CD14-positive monocyte (primary cell): ENCODE data around the gene OR51B2. TPM values are rescaled to one million over a fixed set of nuclear protein-coding genes. Genes with fewer than 3 reads are reported as not detected.

Experiments
- DNase-seq, 3 donors: peaks; one replicate each; pipeline ENCODE4 v3.0.0-alpha.2; 2011 to 2022
- H2AFZ ChIP-seq: 2 replicates; pipeline ENCODE4 v1.6.0; 2012; ENCODE audit warnings: mild to moderate bottlenecking, low read depth, low read length, inconsistent platforms; ENCODE audit not compliant: insufficient read depth, poor library complexity, severe bottlenecking
- H3K27ac ChIP-seq, 2 donors: 1 replicate in 1 of 2; 2 replicates in 1 of 2; pipeline ENCODE4 v1.5.1; 2012 to 2013; ENCODE audit warnings: low read length in 2 of 2, control low read depth in 1 of 2, inconsistent platforms in 1 of 2, low read depth in 1 of 2, mild to moderate bottlenecking in 1 of 2
- H3K27me3 ChIP-seq, 2 donors: one replicate each; pipeline versions ENCODE4 v1.6.0 to v1.6.1; 2011 to 2013; ENCODE audit warnings: low read length in 2 of 2; ENCODE audit not compliant: control insufficient read depth in 2 of 2, insufficient read depth in 2 of 2
- H3K36me3 ChIP-seq, 2 donors: replicated peaks in 1 of 2; 1 replicate in 1 of 2; 2 replicates in 1 of 2; pipeline versions ENCODE4 v1.5.1 to v1.6.1; 2012 to 2013; ENCODE audit warnings: low read length in 2 of 2, control low read depth in 1 of 2, inconsistent platforms in 1 of 2, mild to moderate bottlenecking in 1 of 2; ENCODE audit not compliant: insufficient read depth in 2 of 2, control insufficient read depth in 1 of 2
- H3K4me1 ChIP-seq, 2 donors: 1 replicate in 1 of 2; 2 replicates in 1 of 2; pipeline versions ENCODE4 v1.5.1 to v1.6.1; 2012 to 2013; ENCODE audit warnings: low read length in 2 of 2, control low read depth in 1 of 2, inconsistent platforms in 1 of 2, mild to moderate bottlenecking in 1 of 2, moderate library complexity in 1 of 2; ENCODE audit not compliant: insufficient read depth in 2 of 2, control insufficient read depth in 1 of 2
- H3K4me2 ChIP-seq: replicated peaks from 2 replicates; pipeline ENCODE3; 2012; ENCODE audit warnings: low read length, moderate library complexity, mild to moderate bottlenecking; ENCODE audit not compliant: poor library complexity, severe bottlenecking; ENCODE audit errors: extremely low read depth
- H3K4me3 ChIP-seq, 3 experiments: fragments of 200-600 bp in 1 of 3; sonication (generic) in 1 of 3; replicated peaks in 1 of 3; 1 replicate in 2 of 3; 2 replicates in 1 of 3; pipeline ENCODE4 v1.5.1; 2011 to 2013; ENCODE audit warnings: low read length in 3 of 3, mild to moderate bottlenecking in 3 of 3, control low read depth in 2 of 3, low read depth in 2 of 3, inconsistent platforms in 1 of 3, moderate library complexity in 1 of 3
- H3K79me2 ChIP-seq: 2 replicates; pipeline ENCODE4 v1.6.0; 2012; ENCODE audit warnings: mild to moderate bottlenecking, control low read depth, inconsistent platforms, low read length, moderate library complexity; ENCODE audit not compliant: insufficient read depth
- H3K9ac ChIP-seq: 2 replicates; pipeline ENCODE4 v1.6.0; 2017; ENCODE audit warnings: low read length, mild to moderate bottlenecking; ENCODE audit not compliant: insufficient read depth, poor library complexity, severe bottlenecking
- H3K9me3 ChIP-seq, 2 donors: replicated peaks in 1 of 2; 1 replicate in 1 of 2; 2 replicates in 1 of 2; pipeline versions ENCODE4 v1.5.1 to v1.6.1; 2012 to 2013; ENCODE audit warnings: low read length in 2 of 2, control low read depth in 1 of 2; ENCODE audit not compliant: control insufficient read depth in 1 of 2, insufficient read depth in 1 of 2
- H4K20me1 ChIP-seq: 2 replicates; pipeline ENCODE4 v1.6.0; 2012; ENCODE audit warnings: mild to moderate bottlenecking, low read length, control low read depth, moderate library complexity; ENCODE audit not compliant: insufficient read depth
- H3K27ac Mint-ChIP-seq, 7 donors: one replicate each; pipeline ENCODE4 v1.8.0; 2020; ENCODE audit warnings: mild to moderate bottlenecking in 7 of 7, mixed read lengths in 7 of 7, moderate library complexity in 6 of 7, inconsistent platforms in 2 of 7
- H3K27me3 Mint-ChIP-seq, 3 donors: one replicate each; pipeline ENCODE4 v1.8.0; 2021 to 2022; ENCODE audit warnings: low read depth in 3 of 3, mild to moderate bottlenecking in 3 of 3, mixed read lengths in 3 of 3, moderate library complexity in 3 of 3, inconsistent platforms in 1 of 3
- H3K36me3 Mint-ChIP-seq, 2 donors: one replicate each; pipeline ENCODE4 v1.8.0; 2020; ENCODE audit warnings: mixed read lengths in 2 of 2, inconsistent platforms in 1 of 2, mild to moderate bottlenecking in 1 of 2
- H3K4me1 Mint-ChIP-seq: one replicate; pipeline ENCODE4 v1.8.0; 2020; ENCODE audit warnings: mild to moderate bottlenecking, mixed read lengths
- H3K4me3 Mint-ChIP-seq, 2 donors: one replicate each; pipeline ENCODE4 v1.8.0; 2020; ENCODE audit warnings: mild to moderate bottlenecking in 2 of 2, mixed read lengths in 2 of 2, moderate library complexity in 1 of 2
- H3K9me3 Mint-ChIP-seq, 7 donors: one replicate each; pipeline ENCODE4 v1.8.0; 2020 to 2022; ENCODE audit warnings: mixed read lengths in 7 of 7, mild to moderate bottlenecking in 6 of 7, moderate library complexity in 6 of 7, inconsistent platforms in 2 of 7
- WGBS: methylation state at CpG from one replicate; pipeline ENCODE4 v1.1.5; 2013; ENCODE audit warnings: missing lambda C conversion rate; ENCODE audit not compliant: insufficient coverage; 5-methylcytosine and 5-hydroxymethylcytosine counted together
- intact Hi-C, 2 donors: fragments of 100-400 bp; cut with micrococcal nuclease; formaldehyde crosslinking; loops; one replicate each; pipeline versions ENCODE4 v1.15.0 to v1.15.1; 2023
- polyA plus RNA-seq, 3 donors: library from polyadenylated mRNA; depleted of rRNA in 1 of 3; unstranded in 2 of 3; stranded (reverse) in 1 of 3; fragments of 300-500 nt in 2 of 3; fragments of >200 nt in 1 of 3; fragmentation: Illumina TruSeq in 2 of 3; gene quantifications; 1 replicate in 2 of 3; 2 replicates in 1 of 3; pipeline ENCODE4 v1.2.3, GENCODE V29; 2012 to 2021
- TF ChIP-seq, protein P1 (sequence below): fragments of 200-600 bp; IDR thresholded peaks from one replicate; pipeline ENCODE4 v1.8.0; 2022; ENCODE audit warnings: antibody characterized with exemption, mild to moderate bottlenecking

The OR51B2 gene
- polyA plus RNA-seq, 3 donors, result not detected

- H3K27ac ChIP-seq, result no peak overlapping the region
- no peaks in the 10 kb centered on the region for H3K27me3 ChIP-seq
- Mint-ChIP-seq H3K27me3 (peaks cover 0 to 2% (median 0%) of the 10 kb centered on the region in 3 donors), H3K27ac (no peak overlapping the region), H3K36me3 (no peaks in the 10 kb centered on the region), H3K9me3 (peaks cover 0 to 5% (median 0%) of the 10 kb centered on the region in 7 donors), H3K4me1 (no peaks in the 10 kb centered on the region), H3K4me3 (no peak overlapping the region)
- H3K36me3 ChIP-seq, result no peaks in the 10 kb centered on the region
- no peaks in the 10 kb centered on the region for H4K20me1 ChIP-seq
- no peaks in the 10 kb centered on the region for H3K4me1 ChIP-seq
- H3K9ac ChIP-seq, result no peak overlapping the region
- no peak overlapping the region for H3K4me3 ChIP-seq
- H3K79me2 ChIP-seq, result no peaks in the 10 kb centered on the region
- no peak overlapping the region for H2AFZ ChIP-seq
- H3K9me3 ChIP-seq, result no peaks in the 10 kb centered on the region
- no peak for DNase-seq
- no peak overlapping the region for H3K4me2 ChIP-seq
- TF ChIP-seq, protein P1, sequence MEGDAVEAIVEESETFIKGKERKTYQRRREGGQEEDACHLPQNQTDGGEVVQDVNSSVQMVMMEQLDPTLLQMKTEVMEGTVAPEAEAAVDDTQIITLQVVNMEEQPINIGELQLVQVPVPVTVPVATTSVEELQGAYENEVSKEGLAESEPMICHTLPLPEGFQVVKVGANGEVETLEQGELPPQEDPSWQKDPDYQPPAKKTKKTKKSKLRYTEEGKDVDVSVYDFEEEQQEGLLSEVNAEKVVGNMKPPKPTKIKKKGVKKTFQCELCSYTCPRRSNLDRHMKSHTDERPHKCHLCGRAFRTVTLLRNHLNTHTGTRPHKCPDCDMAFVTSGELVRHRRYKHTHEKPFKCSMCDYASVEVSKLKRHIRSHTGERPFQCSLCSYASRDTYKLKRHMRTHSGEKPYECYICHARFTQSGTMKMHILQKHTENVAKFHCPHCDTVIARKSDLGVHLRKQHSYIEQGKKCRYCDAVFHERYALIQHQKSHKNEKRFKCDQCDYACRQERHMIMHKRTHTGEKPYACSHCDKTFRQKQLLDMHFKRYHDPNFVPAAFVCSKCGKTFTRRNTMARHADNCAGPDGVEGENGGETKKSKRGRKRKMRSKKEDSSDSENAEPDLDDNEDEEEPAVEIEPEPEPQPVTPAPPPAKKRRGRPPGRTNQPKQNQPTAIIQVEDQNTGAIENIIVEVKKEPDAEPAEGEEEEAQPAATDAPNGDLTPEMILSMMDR, result no peak
- intact Hi-C loops, result no loop called here
- no CpG with 5 or more reads among the region's 1 CpG for WGBS
Observed at GRCh38 chr11:5290106-5290505, 34.0 kb downstream of the OR51B2 start.

- no peak overlapping the region for H3K27ac ChIP-seq
- H3K4me1 ChIP-seq, result no peaks in the 10 kb centered on the region
- H3K27me3 Mint-ChIP-seq, result peaks cover 0 to 2% (median 0%) of the 10 kb centered on the region in 3 donors
- no peaks in the 10 kb centered on the region for H3K9me3 ChIP-seq
- H3K4me2 ChIP-seq, result no peak overlapping the region
- intact Hi-C loops, result no loop called here
- H3K9ac ChIP-seq, result no peak overlapping the region
- H3K36me3 Mint-ChIP-seq, result no peaks in the 10 kb centered on the region
- H3K4me3 Mint-ChIP-seq, result no peak overlapping the region
- H3K27me3 ChIP-seq, result no peaks in the 10 kb centered on the region
- H3K4me3 ChIP-seq, result no peak overlapping the region
- H3K36me3 ChIP-seq, result no peaks in the 10 kb centered on the region
- TF ChIP-seq, protein P1, result no peak
- no peaks in the 10 kb centered on the region for H4K20me1 ChIP-seq
- DNase-seq, result no peak
- H3K79me2 ChIP-seq, result no peaks in the 10 kb centered on the region
- H3K9me3 Mint-ChIP-seq, result peaks cover 0 to 5% (median 0%) of the 10 kb centered on the region in 7 donors
- no peaks in the 10 kb centered on the region for H3K4me1 Mint-ChIP-seq
- H2AFZ ChIP-seq, result no peak overlapping the region
- no peak overlapping the region for H3K27ac Mint-ChIP-seq
Observed at GRCh38 chr11:5289696-5290095, 34.4 kb downstream of the OR51B2 start.
